PC-9 (cell line): ENCODE results near the gene CNTNAP2. TPM values are rescaled to one million over a fixed set of nuclear protein-coding genes. Genes with fewer than 3 reads are reported as not detected.

Experiments used
- BruUV-seq: library from RNA; stranded (reverse); fragments of 400-500 nt; replicated peaks from 2 replicates; lab custom pipeline; 2021; lab: Mats Ljungman, UMichigan
- CTCF ChIA-PET: fragments of 300-600 bp; sonication (Branson Sonifier 250); formaldehyde crosslinking; loops from one replicate; lab custom pipeline; 2022; ENCODE audit warnings: antibody characterized with exemption; lab: Charles Lee
- POLR2A ChIA-PET: fragments of 300-600 bp; sonication (Branson Sonifier 250); formaldehyde crosslinking; loops from one replicate; lab custom pipeline; 2022; ENCODE audit warnings: antibody characterized with exemption; ENCODE audit not compliant: unreplicated experiment; lab: Charles Lee
- DNase-seq, 2 experiments: peaks; one replicate each; pipeline versions ENCODE4 v3.0.0 to v3.0.0-alpha.2; 2015 to 2022; ENCODE audit warnings: mixed read lengths in 1 of 2
- H2AFZ ChIP-seq: fragments of 200-600 bp; sonication (generic); 2 replicates; pipeline ENCODE4 v1.8.1; 2017; ENCODE audit warnings: antibody characterized with exemption
- H3F3A ChIP-seq: fragments of 200-600 bp; sonication (generic); 2 replicates; pipeline ENCODE4 v1.8.1; 2017; ENCODE audit warnings: antibody characterized with exemption, mild to moderate bottlenecking, low read depth; ENCODE audit not compliant: insufficient read depth
- H3K27ac ChIP-seq: fragments of 200-600 bp; sonication (generic); 2 replicates; pipeline ENCODE4 v1.6.1; 2016; ENCODE audit warnings: mixed run types
- H3K27me3 ChIP-seq: fragments of 200-600 bp; sonication (generic); 2 replicates; pipeline ENCODE4 v1.6.1; 2016; ENCODE audit warnings: low read depth, mixed run types; ENCODE audit not compliant: insufficient read depth
- H3K36me3 ChIP-seq: fragments of 200-600 bp; sonication (generic); 2 replicates; pipeline ENCODE4 v1.6.1; 2016; ENCODE audit warnings: low read depth, mixed run types
- H3K4me1 ChIP-seq: fragments of 200-600 bp; sonication (generic); replicated peaks from 2 replicates; pipeline ENCODE4 v1.6.1; 2016; ENCODE audit warnings: mixed run types; ENCODE audit not compliant: insufficient read depth
- H3K4me2 ChIP-seq: fragments of 200-600 bp; sonication (generic); 2 replicates; pipeline ENCODE4 v1.6.1; 2017; ENCODE audit warnings: mixed run types
- H3K4me3 ChIP-seq: fragments of 200-600 bp; sonication (generic); 2 replicates; pipeline ENCODE4 v1.6.1; 2016; ENCODE audit warnings: mixed run types
- H3K79me2 ChIP-seq: fragments of 200-600 bp; sonication (generic); 2 replicates; pipeline ENCODE4 v1.6.1; 2017; ENCODE audit warnings: low read depth, mixed run types
- H3K9me2 ChIP-seq: fragments of 200-600 bp; sonication (generic); 2 replicates; pipeline ENCODE4 v1.8.1; 2017; ENCODE audit warnings: mild to moderate bottlenecking; ENCODE audit not compliant: insufficient read depth
- H3K9me3 ChIP-seq: fragments of 200-600 bp; sonication (generic); 2 replicates; pipeline ENCODE4 v1.8.1; 2016; ENCODE audit warnings: low read depth; ENCODE audit not compliant: insufficient read depth
- H4K20me1 ChIP-seq: fragments of 200-600 bp; sonication (generic); 2 replicates; pipeline ENCODE4 v1.8.1; 2017; ENCODE audit not compliant: insufficient read depth
- EZH2 ChIP-seq: fragments of 200-600 bp; sonication (generic); IDR thresholded peaks from 2 replicates; pipeline ENCODE4 v1.8.0; 2017; ENCODE audit warnings: antibody characterized with exemption, low read depth
- intact Hi-C: fragments of 100-400 bp; cut with micrococcal nuclease; formaldehyde crosslinking; loops from one replicate; pipeline ENCODE4 v1.10.0; 2022; ENCODE audit not compliant: unreplicated experiment
- total RNA-seq: library from RNA; stranded (reverse); gene quantifications from 2 replicates; pipeline ENCODE4 v1.2.3, GENCODE V29; 2021
- TF ChIP-seq, protein P1 (sequence below): fragments of 200-600 bp; sonication (generic); conservative IDR thresholded peaks from 2 replicates; pipeline ENCODE4 v1.6.1; 2017; ENCODE audit warnings: mixed run types, antibody characterized with exemption, mild to moderate bottlenecking, moderate library complexity

CNTNAP2 gene
- total RNA-seq, 1 experiment from 2014 or later = not detected

DNA sequence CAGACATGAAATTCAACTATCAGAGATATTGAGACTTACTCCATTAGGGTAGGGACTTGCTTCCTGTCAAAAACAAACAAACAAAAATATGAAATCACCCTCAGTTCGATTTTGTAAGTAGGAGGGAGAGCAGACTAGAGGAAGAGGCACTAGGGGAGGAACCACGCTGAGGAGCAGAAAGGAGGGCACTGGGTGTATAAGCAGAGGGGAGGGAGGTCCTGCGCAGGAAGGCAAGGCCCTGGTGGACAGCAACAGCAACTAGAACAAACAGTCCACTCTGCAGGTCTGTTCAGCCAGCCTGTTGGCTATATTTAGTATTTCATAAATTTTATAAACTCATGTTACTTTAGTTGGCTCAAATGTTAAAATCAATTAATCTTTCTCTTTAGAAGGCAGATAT is 1536.9 kb downstream of the CNTNAP2 start:
- Histone ChIP-seq H3K36me3 (no peaks in the 10 kb centered on the region), H3K79me2 (no peaks in the 10 kb centered on the region), H3K4me3 (no peak overlapping the region), H2AFZ (no peak overlapping the region), H3K4me2 (no peak overlapping the region), H3K27me3 (no peaks in the 10 kb centered on the region), H3K27ac (no peak overlapping the region), H3F3A (no peaks in the 10 kb centered on the region), H3K4me1 (no peaks in the 10 kb centered on the region), H3K9me3 (no peaks in the 10 kb centered on the region), H4K20me1 (no peaks in the 10 kb centered on the region), H3K9me2 (no peaks in the 10 kb centered on the region)
- DNase-seq = no peak
- CTCF ChIA-PET = no interaction called here
- intact Hi-C loops = no loop called here
- POLR2A ChIA-PET = no interaction called here
- TF ChIP-seq, protein P1, sequence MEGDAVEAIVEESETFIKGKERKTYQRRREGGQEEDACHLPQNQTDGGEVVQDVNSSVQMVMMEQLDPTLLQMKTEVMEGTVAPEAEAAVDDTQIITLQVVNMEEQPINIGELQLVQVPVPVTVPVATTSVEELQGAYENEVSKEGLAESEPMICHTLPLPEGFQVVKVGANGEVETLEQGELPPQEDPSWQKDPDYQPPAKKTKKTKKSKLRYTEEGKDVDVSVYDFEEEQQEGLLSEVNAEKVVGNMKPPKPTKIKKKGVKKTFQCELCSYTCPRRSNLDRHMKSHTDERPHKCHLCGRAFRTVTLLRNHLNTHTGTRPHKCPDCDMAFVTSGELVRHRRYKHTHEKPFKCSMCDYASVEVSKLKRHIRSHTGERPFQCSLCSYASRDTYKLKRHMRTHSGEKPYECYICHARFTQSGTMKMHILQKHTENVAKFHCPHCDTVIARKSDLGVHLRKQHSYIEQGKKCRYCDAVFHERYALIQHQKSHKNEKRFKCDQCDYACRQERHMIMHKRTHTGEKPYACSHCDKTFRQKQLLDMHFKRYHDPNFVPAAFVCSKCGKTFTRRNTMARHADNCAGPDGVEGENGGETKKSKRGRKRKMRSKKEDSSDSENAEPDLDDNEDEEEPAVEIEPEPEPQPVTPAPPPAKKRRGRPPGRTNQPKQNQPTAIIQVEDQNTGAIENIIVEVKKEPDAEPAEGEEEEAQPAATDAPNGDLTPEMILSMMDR = no peak
- TF ChIP-seq EZH2 = no peak
- no TSS peak for BruUV-seq

DNA sequence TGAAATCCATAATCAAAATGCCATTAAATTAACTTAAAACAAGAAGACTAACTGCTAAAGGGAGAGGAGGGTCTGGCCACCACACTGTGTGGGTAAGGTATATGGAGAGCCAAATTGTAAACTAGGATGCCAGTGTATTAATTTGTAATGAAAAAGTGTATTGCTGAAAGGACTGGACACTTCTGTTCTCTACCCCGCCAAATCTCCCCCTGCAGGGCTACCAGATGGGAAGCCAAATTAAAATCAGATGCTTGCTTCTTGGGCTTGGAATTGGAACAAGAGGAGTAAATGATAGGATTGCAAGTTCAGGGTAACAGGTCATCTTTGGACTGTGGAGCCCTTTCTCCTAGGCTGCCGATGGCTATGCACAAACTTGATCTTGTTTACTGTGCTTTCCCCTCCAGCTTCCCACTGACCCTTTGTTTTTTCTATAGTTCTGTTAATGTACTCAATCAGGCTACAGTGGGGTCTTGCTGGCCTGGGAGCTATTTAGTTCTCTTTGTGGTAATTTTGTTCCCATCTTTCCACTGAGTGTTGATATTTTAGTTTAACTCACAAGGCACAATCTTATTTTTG is 1541.9 kb downstream of the CNTNAP2 start:
- H3K4me3 ChIP-seq = no peak overlapping the region
- TF ChIP-seq, protein P1 = no peak
- TF ChIP-seq EZH2 = no peak
- no peak for DNase-seq
- no TSS peak for BruUV-seq
- H3K36me3 ChIP-seq = no peaks in the 10 kb centered on the region
- POLR2A ChIA-PET = no interaction called here
- H3K9me2 ChIP-seq = no peaks in the 10 kb centered on the region; the same call in 1 of the 2 replicates
- H3K4me1 ChIP-seq = no peaks in the 10 kb centered on the region
- CTCF ChIA-PET = no interaction called here
- H3K4me2 ChIP-seq = no peak overlapping the region
- no peaks in the 10 kb centered on the region for H3F3A ChIP-seq
- no peaks in the 10 kb centered on the region for H3K79me2 ChIP-seq
- no peaks in the 10 kb centered on the region for H4K20me1 ChIP-seq
- H3K27me3 ChIP-seq = no peaks in the 10 kb centered on the region
- intact Hi-C loops = no loop called here
- no peak overlapping the region for H2AFZ ChIP-seq
- H3K9me3 ChIP-seq = no peaks in the 10 kb centered on the region
- no peak overlapping the region for H3K27ac ChIP-seq

DNA sequence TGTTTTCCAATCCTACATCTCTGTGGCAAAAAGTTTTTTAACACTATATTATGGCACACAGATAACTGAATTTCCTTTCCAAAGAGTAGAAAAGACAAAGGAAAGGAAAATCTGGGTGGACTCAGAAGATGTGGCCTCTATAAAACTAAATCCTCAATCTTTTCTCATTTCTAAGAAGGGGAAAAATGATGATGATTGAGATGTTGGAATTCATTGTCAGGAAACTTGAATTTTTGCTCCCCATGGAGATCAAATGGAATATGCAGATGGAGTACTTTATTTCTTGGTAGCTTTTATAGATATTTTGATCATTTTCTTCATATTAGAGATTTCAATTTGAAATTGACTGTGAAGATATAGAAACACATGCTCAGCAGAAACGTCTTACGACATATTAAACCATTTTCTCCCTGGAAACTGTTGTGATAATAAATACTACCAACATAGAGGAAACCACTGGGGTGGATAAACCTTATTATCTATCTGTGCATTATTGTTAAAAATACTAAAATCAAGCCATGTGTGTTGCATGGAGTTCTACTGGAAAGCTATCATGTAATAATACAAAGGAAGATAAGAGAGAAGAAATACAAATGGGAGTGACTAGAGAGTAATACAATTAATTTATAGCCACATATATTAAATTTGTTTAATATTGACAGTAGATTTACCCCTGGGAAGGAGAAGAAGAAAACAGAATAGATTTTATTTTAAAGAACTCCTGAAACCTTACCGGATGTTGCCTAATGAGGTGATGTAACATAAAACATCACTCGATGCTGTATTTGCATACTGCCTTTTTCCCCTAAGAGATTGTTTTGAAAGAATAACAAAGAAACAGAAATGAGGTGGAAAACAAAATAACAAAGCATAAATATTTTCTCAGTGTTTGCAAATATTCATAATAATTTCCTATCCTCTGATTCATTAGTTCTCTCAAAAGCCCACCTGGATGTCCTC is 1542.7 kb downstream of the CNTNAP2 start:
- Histone ChIP-seq H3K9me3 (no peaks in the 10 kb centered on the region), H3K79me2 (no peaks in the 10 kb centered on the region), H3K36me3 (no peaks in the 10 kb centered on the region), H3F3A (no peaks in the 10 kb centered on the region), H3K27me3 (no peaks in the 10 kb centered on the region), H3K9me2 (no peaks in the 10 kb centered on the region; the same call in 1 of the 2 replicates), H3K27ac (no peak overlapping the region), H2AFZ (no peak overlapping the region), H4K20me1 (no peaks in the 10 kb centered on the region), H3K4me3 (no peak overlapping the region), H3K4me2 (no peak overlapping the region), H3K4me1 (no peaks in the 10 kb centered on the region)
- TF ChIP-seq EZH2 = no peak
- TF ChIP-seq, protein P1 = no peak
- CTCF ChIA-PET = no interaction called here
- BruUV-seq = no TSS peak
- no peak for DNase-seq
- POLR2A ChIA-PET = no interaction called here
- intact Hi-C loops = no loop called here
